ENCODE data around the gene RBM28.

- TF ChIP-seq CTCF (IDR thresholded peaks at IDR 0.05; ENCODE audit: borderline replicate concordance, extremely low read depth, low read length, poor library complexity, severe bottlenecking) (no peak), EZH2 (IDR thresholded peaks at IDR 0.05; ENCODE audit: borderline replicate concordance, low read depth, low read length, severe bottlenecking) (no peak)
These were observed 56.2 kb downstream of the RBM28 start for GRCh38 chr7:128287556-128287955.

Data from DND-41 (cell line).